ENCODE data around the gene CAMKK2. TPM values are rescaled to one million over a fixed set of nuclear protein-coding genes. Genes with fewer than 3 reads are reported as not detected.

The CAMKK2 gene
- polyA plus RNA-seq, 1 of the 3 experiments (the other 2 are of a cell fraction): 23.6 TPM

DNA sequence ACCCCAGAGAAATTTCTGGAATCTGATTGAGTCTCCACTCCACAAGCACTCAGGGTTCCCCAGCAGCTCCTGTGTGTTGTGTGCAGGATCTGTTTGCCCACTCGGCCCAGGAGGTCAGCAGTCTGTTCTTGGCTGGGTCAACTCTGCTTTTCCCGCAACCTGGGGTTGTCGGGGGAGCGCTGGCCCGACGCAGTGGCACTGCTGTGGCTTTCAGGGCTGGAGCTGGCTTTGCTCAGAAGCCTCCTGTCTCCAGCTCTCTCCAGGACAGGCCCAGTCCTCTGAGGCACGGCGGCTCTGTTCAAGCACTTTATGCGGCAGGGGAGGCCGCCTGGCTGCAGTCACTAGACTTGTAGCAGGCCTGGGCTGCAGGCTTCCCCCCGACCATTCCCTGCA, 62.9 kb downstream of the CAMKK2 start:
- ChIA-PET CTCF (no interaction called here), POLR2A (no interaction called here)
- DNase-seq: no peak
- Histone ChIP-seq H3F3A (replicated peaks; ENCODE audit: insufficient read depth) (no peaks in the 10 kb centered on the region), H3K36me3 (replicated peaks in 1 of 2; ENCODE audit: control insufficient read depth in 1 of 2, insufficient read depth in 2 of 2, low read length in 1 of 2) (no peaks in the 10 kb centered on the region), H3K27me3 (ENCODE audit: insufficient read depth) (no peaks in the 10 kb centered on the region), H4K20me1 (ENCODE audit: insufficient read depth) (no peaks in the 10 kb centered on the region), H3K4me1 (ENCODE audit: control insufficient read depth in 1 of 2, insufficient read depth in 2 of 2, low read depth in 1 of 2, low read length in 1 of 2) (peaks cover 0 to 2% of the 10 kb centered on the region in 2 experiments; a peak in 1 of 4 replicates), H3K4me2 (no peak overlapping the region), H3K79me2 (ENCODE audit: insufficient read depth) (no peaks in the 10 kb centered on the region), H3K9ac (no peak overlapping the region), H2AFZ (ENCODE audit: low read depth) (no peak overlapping the region), H3K4me3 (ENCODE audit: low read depth in 2 of 2, low read length in 1 of 2) (no peak overlapping the region), H3K27ac (ENCODE audit: low read depth in 2 of 2, low read length in 1 of 2) (no peak overlapping the region), H3K9me3 (no peaks in the 10 kb centered on the region), H3K9me2 (no peaks in the 10 kb centered on the region)
- no peak for TF ChIP-seq TEAD4 (IDR thresholded peaks at IDR 0.05; ENCODE audit: borderline replicate concordance, insufficient read depth)
- WGBS (ENCODE audit: low lambda C conversion rate): 79% methylated on average over 2 of the region's 11 CpGs

GRCh38 chr12:121232977-121233627, 63.4 kb downstream of the CAMKK2 start:
- Histone ChIP-seq H3K9me3 (no peaks in the 10 kb centered on the region), H4K20me1 (ENCODE audit: insufficient read depth) (no peaks in the 10 kb centered on the region), H3K36me3 (replicated peaks in 1 of 2; ENCODE audit: control insufficient read depth in 1 of 2, insufficient read depth in 2 of 2, low read length in 1 of 2) (no peaks in the 10 kb centered on the region), H3K9me2 (no peaks in the 10 kb centered on the region), H3K4me3 (ENCODE audit: low read depth in 2 of 2, low read length in 1 of 2) (no peak overlapping the region), H3K27me3 (ENCODE audit: insufficient read depth) (no peaks in the 10 kb centered on the region), H3F3A (replicated peaks; ENCODE audit: insufficient read depth) (no peaks in the 10 kb centered on the region), H2AFZ (ENCODE audit: low read depth) (no peak overlapping the region), H3K4me1 (ENCODE audit: control insufficient read depth in 1 of 2, insufficient read depth in 2 of 2, low read depth in 1 of 2, low read length in 1 of 2) (no peaks in the 10 kb centered on the region), H3K27ac (ENCODE audit: low read depth in 2 of 2, low read length in 1 of 2) (no peak overlapping the region), H3K79me2 (ENCODE audit: insufficient read depth) (no peaks in the 10 kb centered on the region), H3K4me2 (no peak overlapping the region), H3K9ac (no peak overlapping the region)
- 96% methylated on average over 14 of the region's 14 CpGs for WGBS (ENCODE audit: low lambda C conversion rate)
- CTCF ChIA-PET: no interaction called here
- TF ChIP-seq PBX3 (IDR thresholded peaks at IDR 0.05) (no peak), TAF1 (IDR thresholded peaks at IDR 0.05; ENCODE audit: borderline replicate concordance, low read depth, low read length) (no peak)
- POLR2A ChIA-PET: no interaction called here
- DNase-seq: no peak

DNA sequence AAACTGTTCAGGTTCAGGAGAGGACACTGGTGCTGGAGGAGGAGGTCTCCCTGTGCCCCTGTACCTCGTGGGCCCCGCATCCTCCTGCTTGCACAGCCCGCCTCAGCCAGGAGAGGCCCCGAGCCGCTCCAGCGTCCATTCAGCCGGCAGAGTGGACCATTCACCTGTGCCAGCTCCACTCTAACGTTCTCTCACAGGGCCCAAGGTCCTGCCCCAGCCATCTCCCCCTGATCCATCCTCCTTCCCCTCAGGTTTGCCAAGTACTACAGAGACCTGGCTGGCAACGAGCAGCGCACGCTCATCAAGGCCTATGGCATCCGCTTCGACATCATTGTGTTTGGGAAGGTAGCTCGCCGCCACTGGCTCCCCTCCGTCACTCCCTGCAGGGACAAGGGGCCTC, 64.3 kb downstream of the CAMKK2 start:
- TF ChIP-seq, protein P1, sequence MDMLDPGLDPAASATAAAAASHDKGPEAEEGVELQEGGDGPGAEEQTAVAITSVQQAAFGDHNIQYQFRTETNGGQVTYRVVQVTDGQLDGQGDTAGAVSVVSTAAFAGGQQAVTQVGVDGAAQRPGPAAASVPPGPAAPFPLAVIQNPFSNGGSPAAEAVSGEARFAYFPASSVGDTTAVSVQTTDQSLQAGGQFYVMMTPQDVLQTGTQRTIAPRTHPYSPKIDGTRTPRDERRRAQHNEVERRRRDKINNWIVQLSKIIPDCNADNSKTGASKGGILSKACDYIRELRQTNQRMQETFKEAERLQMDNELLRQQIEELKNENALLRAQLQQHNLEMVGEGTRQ (IDR thresholded peaks at IDR 0.05; ENCODE audit: borderline replicate concordance, low read depth, low read length): no peak
- TF ChIP-seq TAF1 (IDR thresholded peaks at IDR 0.05; ENCODE audit: borderline replicate concordance, low read depth, low read length) (no peak), MEF2A (IDR thresholded peaks at IDR 0.05; ENCODE audit: borderline replicate concordance, low read depth) (no peak), SIN3A (IDR thresholded peaks at IDR 0.05; ENCODE audit: borderline replicate concordance, low read depth, low read length) (no peak), RCOR1 (IDR thresholded peaks at IDR 0.05; ENCODE audit: low read length) (no peak), GABPA (IDR thresholded peaks at IDR 0.05; ENCODE audit: low read depth) (no peak), USF1 (IDR thresholded peaks at IDR 0.05; ENCODE audit: borderline replicate concordance, low read depth) (no peak), EP300 (IDR thresholded peaks at IDR 0.05; ENCODE audit: borderline replicate concordance in 1 of 2, low read depth in 1 of 2, low read length in 1 of 2) (no peak)
- TF ChIP-seq, protein P2, sequence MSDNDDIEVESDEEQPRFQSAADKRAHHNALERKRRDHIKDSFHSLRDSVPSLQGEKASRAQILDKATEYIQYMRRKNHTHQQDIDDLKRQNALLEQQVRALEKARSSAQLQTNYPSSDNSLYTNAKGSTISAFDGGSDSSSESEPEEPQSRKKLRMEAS (IDR thresholded peaks at IDR 0.05; ENCODE audit: low read depth): no peak
- CTCF ChIA-PET: no interaction called here
- POLR2A ChIA-PET: no interaction called here

More for the DNA sequence above, 64.3 kb downstream of the CAMKK2 start:
- Histone ChIP-seq H3K9ac (no peak overlapping the region), H3K4me1 (ENCODE audit: control insufficient read depth in 1 of 2, insufficient read depth in 2 of 2, low read depth in 1 of 2, low read length in 1 of 2) (no peaks in the 10 kb centered on the region), H3K36me3 (replicated peaks in 1 of 2; ENCODE audit: control insufficient read depth in 1 of 2, insufficient read depth in 2 of 2, low read length in 1 of 2) (no peaks in the 10 kb centered on the region), H3K27ac (ENCODE audit: low read depth in 2 of 2, low read length in 1 of 2) (no peak overlapping the region), H3K9me2 (no peaks in the 10 kb centered on the region), H3K4me2 (no peak overlapping the region), H3K4me3 (ENCODE audit: low read depth in 2 of 2, low read length in 1 of 2) (no peak overlapping the region), H3F3A (replicated peaks; ENCODE audit: insufficient read depth) (no peaks in the 10 kb centered on the region), H4K20me1 (ENCODE audit: insufficient read depth) (no peaks in the 10 kb centered on the region), H3K79me2 (ENCODE audit: insufficient read depth) (no peaks in the 10 kb centered on the region), H2AFZ (ENCODE audit: low read depth) (no peak overlapping the region), H3K27me3 (ENCODE audit: insufficient read depth) (no peaks in the 10 kb centered on the region), H3K9me3 (no peaks in the 10 kb centered on the region)
- DNase-seq: no peak
- 98% methylated on average over 8 of the region's 16 CpGs for WGBS (ENCODE audit: low lambda C conversion rate)
